H1 (cell line): ENCODE measurements around the gene ARSI. TPM values are rescaled to one million over a fixed set of nuclear protein-coding genes. Genes with fewer than 3 reads are reported as not detected.

ENCODE experiments used
- CHD7 ChIP-seq: fragments of 300-600 bp; sonication (generic); IDR thresholded peaks from 2 replicates; pipeline ENCODE4 v1.7.1; 2012; ENCODE audit warnings: low read length, moderate library complexity, mild to moderate bottlenecking, inconsistent platforms; ENCODE audit not compliant: insufficient replicate concordance
- CTBP2 ChIP-seq: IDR thresholded peaks from 2 replicates; pipeline ENCODE4 v1.7.0; 2011; ENCODE audit warnings: borderline replicate concordance, mild to moderate bottlenecking, moderate library complexity, mixed read lengths, low read length; ENCODE audit not compliant: insufficient read depth, insufficient read length
- GABPA ChIP-seq: IDR thresholded peaks from 2 replicates; pipeline ENCODE4 v1.6.1; 2011; ENCODE audit warnings: mild to moderate bottlenecking, low read length, moderate library complexity, borderline replicate concordance; ENCODE audit not compliant: insufficient read depth
- GTF2F1 ChIP-seq: IDR thresholded peaks from 2 replicates; pipeline ENCODE4 v1.6.1; 2012; ENCODE audit warnings: low read depth, low read length, improper control_type of control experiment, borderline replicate concordance
- RAD21 ChIP-seq, 2 experiments: IDR thresholded peaks in 1 of 2; conservative IDR thresholded peaks in 1 of 2; 2 replicates each; pipeline ENCODE4 v1.6.1; 2011; ENCODE audit warnings: low read depth in 2 of 2, low read length in 2 of 2, improper control_type of control experiment in 1 of 2, inconsistent platforms in 1 of 2, mild to moderate bottlenecking in 1 of 2, moderate library complexity in 1 of 2
- SUZ12 ChIP-seq: fragments of 200-600 bp; sonication (generic); IDR thresholded peaks from 2 replicates; pipeline ENCODE4 v1.6.1; 2012; ENCODE audit warnings: mild to moderate bottlenecking, inconsistent platforms, low read length, moderate library complexity, mixed read lengths
- TAF1 ChIP-seq: IDR thresholded peaks from 2 replicates; pipeline ENCODE4 v1.6.1; 2011; ENCODE audit warnings: mild to moderate bottlenecking, low read depth, low read length
- TAF7 ChIP-seq: optimal IDR thresholded peaks from 2 replicates; pipeline ENCODE3; 2011; ENCODE audit warnings: low read depth, mild to moderate bottlenecking, inconsistent platforms, low read length, moderate library complexity, borderline replicate concordance
- polyA plus RNA-seq, 7 experiments: library from polyadenylated mRNA; depleted of rRNA in 3 of 7; stranded (reverse) in 5 of 7; unstranded in 2 of 7; fragments of >200 nt in 5 of 7; fragments of 200-250 nt in 2 of 7; gene quantifications; 1 replicate in 5 of 7; 2 replicates in 1 of 7; 4 replicates in 1 of 7; pipeline versions ENCODE4 v1.2.1 to v1.2.3, GENCODE V29; 2011 to 2013; ENCODE audit warnings: missing spikeins in 2 of 7, mixed read lengths in 2 of 7
- total RNA-seq: library from RNA; stranded (reverse); fragmentation: NEBNext Ultra II Directional; extraction: Animal tissue kit (Norgen Biotek cat#: 25700); gene quantifications from 2 replicates; pipeline ENCODE4 v1.2.1, GENCODE V29; 2021

Gene ARSI
- total and polyA plus RNA-seq, 2 of the 8 experiments (the other 6 are each of a cell fraction or from before 2014, with no cell fraction given), result 4.5 to 6.7 TPM

GRCh38 chr5:150318613-150319483 is 16.1 kb upstream of the ARSI start (continued):
- TF ChIP-seq SUZ12 (no peak), TAF1 (no peak), GABPA (no peak), CTBP2 (no peak), GTF2F1 (no peak), CHD7 (no peak), RAD21 (IDR thresholded peaks at IDR 0.05 in 1 of 2, conservative IDR thresholded peaks at IDR 0.05 in 1 of 2; ENCODE audit: low read depth in 2 of 2, low read length in 2 of 2) (no peak), TAF7 (no peak)
